ENCODE measurements around the gene IL5. TPM values are rescaled to one million over a fixed set of nuclear protein-coding genes. Genes with fewer than 3 reads are reported as not detected.
"Not testable (repeated sequence)": the region's sequence is repeated elsewhere in the genome, so short reads cannot be mapped to it uniquely, and the experiment has no call there.

IL5 gene
- total and polyA plus RNA-seq, 7 donors: not detected

DNA sequence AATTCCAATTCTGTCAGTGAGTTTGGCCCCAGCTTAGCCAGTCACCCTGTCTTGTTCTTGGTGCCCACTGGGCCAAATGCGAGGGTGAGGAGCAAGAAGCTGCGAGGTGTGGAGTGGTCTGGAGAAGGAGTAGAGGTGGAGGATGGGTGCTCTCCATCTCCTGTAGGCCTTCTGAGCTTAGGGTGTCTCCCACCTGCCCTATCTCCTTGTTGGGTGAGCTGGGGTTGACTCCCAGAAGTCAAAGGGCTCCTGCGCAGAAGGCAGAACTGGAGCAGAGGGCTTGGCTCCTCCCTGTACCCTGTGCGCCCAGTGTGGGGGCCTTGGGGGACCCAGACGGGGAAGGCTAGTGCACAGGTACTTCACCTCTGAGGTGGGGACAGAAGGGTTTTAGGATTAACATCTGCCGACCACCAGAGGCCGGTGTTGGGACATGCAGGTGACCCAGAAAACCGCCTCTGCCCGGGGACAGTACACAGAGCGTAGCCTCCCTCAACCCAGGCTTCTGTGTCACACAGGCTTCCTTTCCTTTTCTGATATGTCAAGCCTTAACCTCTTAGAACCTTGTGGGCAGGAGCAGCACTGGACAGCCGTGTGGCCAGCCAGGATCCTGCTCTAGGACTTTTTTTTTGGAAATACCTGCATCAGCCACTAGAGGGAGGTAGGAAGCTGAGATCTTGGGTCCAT, 16.9 kb downstream of the IL5 start:
- DNase-seq: no peak
- H3K4me1 ChIP-seq: peaks cover 0 to 4% (median 0%) of the 10 kb centered on the region in 4 donors
- intact Hi-C loops (cut with DNase I): no loop called here
- H3K27ac ChIP-seq: no peak overlapping the region
- 32 to 47% methylated on average over 11 of the region's 11 CpGs for WGBS, 2 donors
- H3K9me3 ChIP-seq: no peaks in the 10 kb centered on the region
- H3K4me3 ChIP-seq: no peak overlapping the region
- TF ChIP-seq, protein P1, sequence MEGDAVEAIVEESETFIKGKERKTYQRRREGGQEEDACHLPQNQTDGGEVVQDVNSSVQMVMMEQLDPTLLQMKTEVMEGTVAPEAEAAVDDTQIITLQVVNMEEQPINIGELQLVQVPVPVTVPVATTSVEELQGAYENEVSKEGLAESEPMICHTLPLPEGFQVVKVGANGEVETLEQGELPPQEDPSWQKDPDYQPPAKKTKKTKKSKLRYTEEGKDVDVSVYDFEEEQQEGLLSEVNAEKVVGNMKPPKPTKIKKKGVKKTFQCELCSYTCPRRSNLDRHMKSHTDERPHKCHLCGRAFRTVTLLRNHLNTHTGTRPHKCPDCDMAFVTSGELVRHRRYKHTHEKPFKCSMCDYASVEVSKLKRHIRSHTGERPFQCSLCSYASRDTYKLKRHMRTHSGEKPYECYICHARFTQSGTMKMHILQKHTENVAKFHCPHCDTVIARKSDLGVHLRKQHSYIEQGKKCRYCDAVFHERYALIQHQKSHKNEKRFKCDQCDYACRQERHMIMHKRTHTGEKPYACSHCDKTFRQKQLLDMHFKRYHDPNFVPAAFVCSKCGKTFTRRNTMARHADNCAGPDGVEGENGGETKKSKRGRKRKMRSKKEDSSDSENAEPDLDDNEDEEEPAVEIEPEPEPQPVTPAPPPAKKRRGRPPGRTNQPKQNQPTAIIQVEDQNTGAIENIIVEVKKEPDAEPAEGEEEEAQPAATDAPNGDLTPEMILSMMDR (IDR thresholded peaks at IDR 0.05): peak; percentile 28 to 82 (median 71)
- TF ChIP-seq EP300 (IDR thresholded peaks at IDR 0.05): no peak
- TF ChIP-seq POLR2AphosphoS5 (IDR thresholded peaks at IDR 0.05): no peak
- no peak for TF ChIP-seq POLR2A (IDR thresholded peaks at IDR 0.05)
- H3K27me3 ChIP-seq: no peaks in the 10 kb centered on the region
- H3K36me3 ChIP-seq: no peaks in the 10 kb centered on the region

DNA sequence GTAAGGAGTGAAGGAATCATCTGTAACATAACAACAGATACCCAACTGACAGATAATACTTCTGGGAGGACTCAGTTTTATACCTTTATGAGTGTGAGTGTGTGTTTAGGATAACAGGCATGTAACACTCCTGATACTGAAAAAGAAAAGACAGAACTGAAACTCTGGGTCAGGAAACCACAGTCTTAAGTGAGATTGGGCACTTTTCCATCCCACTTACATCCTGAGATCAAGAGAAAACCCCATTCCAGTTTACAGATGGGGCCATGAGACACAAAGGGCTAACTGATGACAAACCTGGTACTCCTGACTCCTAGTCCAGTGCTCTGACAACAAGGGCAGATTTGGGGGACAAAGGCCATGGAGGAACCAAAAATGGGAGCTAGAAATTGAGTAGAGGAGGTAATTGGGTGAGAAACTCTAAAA, 18.0 kb downstream of the IL5 start:
- intact Hi-C loops (cut with DNase I): no loop called here
- TF ChIP-seq, protein P1 (IDR thresholded peaks at IDR 0.05): no peak
- TF ChIP-seq POLR2AphosphoS5 (IDR thresholded peaks at IDR 0.05) (no peak), POLR2A (IDR thresholded peaks at IDR 0.05) (no peak), EP300 (IDR thresholded peaks at IDR 0.05) (no peak)
- no peaks in the 10 kb centered on the region for H3K9me3 ChIP-seq
- no peak for DNase-seq
- peaks cover 0 to 4% (median 0%) of the 10 kb centered on the region in 4 donors for H3K4me1 ChIP-seq
- H3K27me3 ChIP-seq: no peaks in the 10 kb centered on the region
- no peaks in the 10 kb centered on the region for H3K36me3 ChIP-seq
- no peak overlapping the region for H3K27ac ChIP-seq
- no peak overlapping the region for H3K4me3 ChIP-seq

GRCh38 chr5:132524877-132525276, 18.4 kb downstream of the IL5 start:
- H3K36me3 ChIP-seq; H3K27me3 ChIP-seq; intact Hi-C loops (cut with DNase I); H3K4me3 ChIP-seq; DNase-seq; H3K4me1 ChIP-seq; H3K27ac ChIP-seq; H3K9me3 ChIP-seq: not testable (repeated sequence)
- WGBS, 2 donors: 89 to 90% methylated on average over 5 of the region's 5 CpGs

DNA sequence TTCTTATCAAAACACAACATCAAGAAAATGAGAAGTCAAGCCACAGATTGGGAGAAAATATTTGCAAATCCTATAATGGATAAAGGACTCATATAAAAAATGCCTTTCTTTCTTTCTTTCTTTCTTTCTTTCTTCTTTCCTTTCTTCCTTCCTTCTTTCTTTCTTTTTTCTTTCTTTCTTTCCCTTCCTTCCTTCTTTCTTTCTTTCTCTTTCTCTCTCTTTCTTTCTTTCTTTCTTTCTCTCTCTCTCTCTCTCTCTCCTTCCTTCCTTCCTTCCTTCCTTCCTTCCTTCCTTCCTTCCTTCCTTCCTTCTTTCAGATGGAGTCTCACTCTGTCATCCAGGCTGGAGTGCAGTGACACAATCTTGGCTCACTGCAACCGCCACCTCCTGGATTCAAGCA, 21.3 kb downstream of the IL5 start:
- H3K4me3 ChIP-seq; H3K36me3 ChIP-seq; intact Hi-C loops (cut with DNase I); H3K27me3 ChIP-seq; H3K4me1 ChIP-seq; DNase-seq; H3K27ac ChIP-seq; H3K9me3 ChIP-seq: not testable (repeated sequence)
- 97 to 99% methylated on average over 1 of the region's 1 CpG for WGBS, 2 donors

- H3K27ac ChIP-seq; DNase-seq; H3K36me3 ChIP-seq; H3K4me1 ChIP-seq; H3K27me3 ChIP-seq; H3K4me3 ChIP-seq; H3K9me3 ChIP-seq; intact Hi-C loops (cut with DNase I): not testable (repeated sequence)
- WGBS, 2 donors: 91 to 93% methylated on average over 20 of the region's 25 CpGs
Measured at GRCh38 chr5:132513618-132514336, 29.5 kb downstream of the IL5 start.

- intact Hi-C loops (cut with DNase I): no loop called here
- H3K4me1 ChIP-seq: peaks cover 0 to 18% (median 13%) of the 10 kb centered on the region in 4 donors
Measured at GRCh38 chr5:132510076-132510475, 33.2 kb downstream of the IL5 start.

More at GRCh38 chr5:132510076-132510475, 33.2 kb downstream of the IL5 start:
- H3K27me3 ChIP-seq: no peaks in the 10 kb centered on the region
- no peaks in the 10 kb centered on the region for H3K9me3 ChIP-seq
- H3K36me3 ChIP-seq: no peaks in the 10 kb centered on the region
- TF ChIP-seq, protein P1 (IDR thresholded peaks at IDR 0.05): no peak
- TF ChIP-seq EP300 (IDR thresholded peaks at IDR 0.05) (no peak), POLR2A (IDR thresholded peaks at IDR 0.05) (no peak), POLR2AphosphoS5 (IDR thresholded peaks at IDR 0.05) (no peak)
- H3K4me3 ChIP-seq: no peak overlapping the region
- H3K27ac ChIP-seq: no peak overlapping the region
- no peak for DNase-seq
